ENCODE results near the gene VKORC1.

Gene VKORC1

DNA sequence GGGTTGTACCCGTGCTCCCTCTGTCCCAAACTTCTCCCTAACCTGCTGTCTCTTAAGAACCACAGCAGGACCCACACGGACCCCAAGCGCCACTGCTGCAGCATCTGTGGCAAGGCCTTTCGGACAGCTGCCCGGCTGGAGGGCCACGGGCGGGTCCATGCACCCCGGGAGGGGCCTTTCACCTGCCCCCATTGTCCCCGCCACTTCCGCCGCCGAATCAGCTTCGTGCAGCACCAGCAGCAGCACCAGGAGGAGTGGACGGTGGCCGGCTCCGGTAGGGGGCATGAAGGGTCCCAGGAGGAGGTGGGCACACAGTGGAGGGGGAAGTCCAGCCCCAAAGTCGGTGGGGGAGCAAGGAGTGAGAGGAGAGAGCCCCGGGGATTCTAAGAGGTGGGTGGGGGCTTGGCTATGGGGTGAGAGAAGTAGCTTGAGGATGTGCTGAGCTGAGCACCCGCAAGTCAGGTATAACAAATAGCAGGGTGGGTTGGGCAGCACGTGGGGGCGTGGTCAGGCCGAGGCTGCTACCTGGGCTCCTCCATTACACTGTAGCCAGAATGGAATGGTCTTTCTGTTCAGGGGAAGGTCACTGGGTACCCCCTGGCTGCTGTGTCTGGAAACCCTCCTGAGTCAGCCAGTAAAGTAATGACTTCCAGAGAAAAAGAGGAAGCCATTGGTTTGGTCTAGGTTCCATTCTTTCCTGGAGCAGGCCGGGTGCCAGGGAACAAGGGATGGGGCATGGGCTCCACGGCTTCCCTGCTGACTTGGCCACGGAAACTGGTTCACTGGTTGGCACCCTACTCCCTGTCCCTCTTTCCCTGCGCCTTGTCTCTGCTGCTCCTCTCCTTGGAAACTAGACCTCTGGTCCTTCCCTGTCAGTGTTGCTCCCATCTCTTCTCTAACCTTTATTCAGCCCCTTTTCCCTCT is 12.9 kb downstream of the VKORC1 start:
- DNase-seq = no peak

DNA sequence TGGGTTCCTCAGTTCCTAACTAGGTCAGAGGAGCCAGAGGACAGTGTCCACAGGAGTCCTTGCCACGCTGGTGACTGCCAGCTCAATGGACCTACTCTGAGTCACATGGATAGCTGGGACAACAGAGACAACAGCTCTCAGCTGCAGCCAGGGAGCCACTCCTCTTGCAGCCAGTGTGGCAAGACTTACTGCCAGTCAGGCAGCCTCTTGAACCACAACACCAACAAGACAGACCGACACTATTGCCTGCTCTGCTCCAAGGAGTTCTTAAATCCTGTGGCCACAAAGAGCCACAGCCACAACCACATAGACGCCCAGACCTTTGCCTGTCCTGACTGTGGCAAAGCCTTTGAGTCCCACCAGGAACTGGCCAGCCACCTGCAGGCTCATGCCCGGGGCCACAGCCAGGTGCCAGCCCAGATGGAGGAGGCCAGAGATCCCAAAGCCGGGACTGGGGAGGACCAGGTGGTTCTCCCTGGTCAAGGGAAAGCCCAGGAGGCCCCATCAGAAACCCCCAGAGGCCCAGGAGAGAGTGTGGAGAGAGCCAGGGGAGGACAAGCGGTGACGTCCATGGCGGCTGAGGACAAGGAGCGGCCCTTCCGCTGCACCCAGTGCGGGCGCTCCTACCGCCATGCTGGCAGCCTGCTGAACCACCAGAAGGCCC is 13.7 kb downstream of the VKORC1 start:
- DNase-seq = no peak

DNA sequence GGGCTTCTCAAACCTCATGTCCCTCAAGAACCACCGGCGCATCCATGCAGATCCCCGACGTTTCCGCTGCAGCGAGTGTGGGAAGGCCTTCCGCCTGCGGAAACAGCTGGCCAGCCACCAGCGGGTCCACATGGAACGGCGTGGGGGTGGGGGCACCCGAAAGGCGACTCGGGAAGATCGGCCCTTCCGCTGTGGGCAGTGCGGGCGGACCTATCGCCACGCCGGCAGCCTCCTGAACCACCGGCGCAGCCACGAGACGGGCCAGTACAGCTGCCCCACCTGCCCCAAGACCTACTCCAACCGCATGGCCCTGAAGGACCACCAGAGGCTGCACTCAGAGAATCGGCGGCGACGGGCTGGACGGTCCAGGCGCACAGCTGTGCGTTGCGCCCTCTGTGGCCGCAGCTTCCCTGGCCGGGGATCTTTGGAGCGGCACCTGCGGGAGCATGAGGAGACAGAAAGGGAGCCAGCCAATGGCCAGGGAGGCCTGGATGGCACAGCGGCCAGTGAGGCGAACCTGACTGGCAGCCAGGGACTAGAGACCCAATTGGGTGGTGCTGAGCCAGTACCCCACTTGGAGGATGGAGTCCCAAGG is 14.5 kb downstream of the VKORC1 start:
- DNase-seq = no peak

DNA sequence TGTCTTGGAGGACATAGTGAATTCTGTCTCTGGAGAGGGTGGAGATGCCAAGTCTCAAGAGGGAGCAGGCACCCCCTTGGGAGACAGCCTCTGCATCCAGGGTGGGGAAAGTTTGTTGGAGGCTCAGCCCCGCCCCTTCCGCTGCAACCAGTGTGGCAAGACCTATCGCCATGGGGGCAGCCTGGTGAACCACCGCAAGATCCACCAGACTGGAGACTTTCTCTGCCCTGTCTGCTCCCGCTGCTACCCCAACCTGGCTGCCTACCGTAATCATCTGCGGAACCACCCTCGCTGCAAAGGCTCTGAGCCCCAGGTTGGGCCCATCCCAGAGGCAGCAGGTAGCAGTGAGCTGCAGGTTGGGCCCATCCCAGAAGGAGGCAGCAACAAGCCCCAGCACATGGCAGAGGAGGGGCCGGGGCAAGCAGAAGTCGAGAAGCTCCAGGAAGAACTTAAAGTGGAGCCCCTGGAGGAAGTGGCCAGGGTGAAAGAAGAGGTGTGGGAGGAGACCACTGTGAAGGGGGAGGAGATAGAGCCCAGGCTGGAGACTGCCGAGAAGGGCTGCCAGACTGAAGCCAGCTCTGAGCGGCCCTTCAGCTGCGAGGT is 15.2 kb downstream of the VKORC1 start:
- DNase-seq = peak; percentile 32

DNA sequence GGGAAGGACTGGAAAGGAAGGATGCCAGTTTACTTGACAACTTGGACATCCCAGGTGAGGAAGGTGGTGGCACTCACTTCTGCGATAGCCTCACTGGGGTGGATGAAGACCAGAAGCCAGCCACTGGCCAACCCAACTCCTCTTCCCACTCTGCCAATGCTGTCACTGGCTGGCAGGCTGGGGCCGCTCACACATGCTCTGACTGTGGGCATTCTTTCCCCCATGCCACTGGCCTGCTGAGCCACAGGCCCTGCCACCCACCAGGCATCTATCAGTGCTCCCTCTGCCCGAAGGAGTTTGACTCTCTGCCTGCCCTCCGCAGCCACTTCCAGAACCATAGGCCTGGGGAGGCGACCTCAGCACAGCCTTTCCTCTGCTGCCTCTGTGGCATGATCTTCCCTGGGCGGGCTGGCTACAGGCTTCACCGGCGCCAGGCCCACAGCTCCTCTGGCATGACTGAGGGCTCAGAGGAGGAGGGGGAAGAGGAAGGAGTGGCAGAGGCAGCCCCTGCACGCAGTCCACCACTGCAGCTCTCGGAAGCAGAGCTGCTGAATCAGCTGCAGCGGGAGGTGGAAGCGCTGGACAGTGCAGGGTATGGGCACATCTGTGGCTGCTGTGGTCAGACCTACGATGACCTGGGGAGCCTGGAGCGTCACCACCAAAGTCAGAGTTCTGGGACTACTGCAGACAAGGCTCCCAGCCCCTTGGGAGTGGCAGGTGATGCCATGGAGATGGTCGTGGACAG is 15.8 kb downstream of the VKORC1 start:
- DNase-seq = no peak

DNA sequence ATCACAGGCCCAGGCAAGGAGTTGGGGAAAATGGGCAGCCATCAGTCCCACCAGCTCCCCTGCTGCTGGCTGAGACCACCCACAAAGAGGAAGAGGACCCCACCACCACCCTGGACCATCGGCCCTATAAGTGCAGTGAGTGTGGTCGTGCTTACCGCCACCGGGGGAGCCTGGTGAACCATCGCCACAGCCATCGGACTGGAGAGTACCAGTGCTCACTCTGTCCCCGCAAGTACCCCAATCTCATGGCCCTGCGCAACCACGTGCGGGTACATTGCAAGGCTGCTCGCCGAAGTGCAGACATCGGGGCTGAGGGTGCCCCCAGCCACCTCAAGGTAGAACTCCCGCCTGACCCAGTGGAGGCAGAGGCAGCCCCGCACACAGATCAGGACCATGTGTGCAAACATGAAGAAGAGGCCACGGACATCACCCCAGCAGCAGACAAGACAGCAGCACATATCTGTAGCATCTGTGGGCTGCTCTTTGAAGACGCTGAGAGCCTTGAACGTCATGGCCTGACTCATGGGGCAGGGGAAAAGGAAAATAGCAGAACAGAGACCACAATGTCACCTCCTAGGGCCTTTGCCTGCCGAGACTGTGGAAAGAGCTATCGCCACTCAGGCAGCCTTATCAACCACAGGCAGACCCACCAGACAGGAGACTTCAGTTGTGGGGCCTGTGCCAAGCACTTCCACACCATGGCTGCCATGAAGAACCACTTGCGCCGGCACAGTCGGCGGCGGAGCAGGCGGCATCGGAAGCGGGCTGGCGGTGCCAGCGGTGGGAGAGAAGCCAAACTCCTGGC is 16.8 kb downstream of the VKORC1 start:
- peak; percentile 92 for DNase-seq

DNA sequence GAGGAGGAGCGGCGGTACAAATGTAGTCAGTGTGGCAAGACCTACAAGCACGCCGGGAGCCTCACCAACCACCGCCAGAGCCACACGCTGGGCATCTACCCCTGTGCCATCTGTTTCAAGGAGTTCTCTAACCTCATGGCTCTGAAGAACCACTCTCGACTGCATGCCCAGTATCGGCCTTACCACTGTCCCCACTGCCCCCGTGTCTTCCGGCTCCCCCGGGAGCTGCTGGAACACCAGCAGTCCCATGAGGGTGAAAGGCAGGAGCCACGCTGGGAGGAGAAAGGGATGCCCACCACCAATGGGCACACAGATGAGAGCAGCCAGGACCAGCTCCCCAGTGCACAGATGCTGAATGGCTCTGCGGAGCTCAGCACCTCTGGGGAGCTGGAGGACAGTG is 17.6 kb downstream of the VKORC1 start:
- DNase-seq = no peak

DNA sequence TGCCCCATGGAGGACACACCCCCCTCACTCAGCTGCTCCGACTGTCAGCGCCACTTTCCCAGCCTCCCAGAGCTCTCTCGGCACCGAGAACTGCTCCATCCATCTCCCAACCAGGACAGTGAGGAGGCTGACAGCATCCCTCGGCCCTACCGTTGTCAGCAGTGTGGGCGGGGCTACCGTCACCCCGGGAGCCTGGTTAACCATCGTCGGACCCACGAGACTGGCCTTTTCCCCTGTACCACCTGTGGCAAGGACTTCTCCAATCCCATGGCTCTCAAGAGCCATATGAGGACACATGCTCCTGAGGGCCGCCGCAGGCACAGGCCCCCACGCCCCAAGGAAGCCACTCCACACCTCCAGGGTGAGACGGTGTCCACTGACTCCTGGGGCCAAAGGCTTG is 18.3 kb downstream of the VKORC1 start:
- no peak for DNase-seq

DNA sequence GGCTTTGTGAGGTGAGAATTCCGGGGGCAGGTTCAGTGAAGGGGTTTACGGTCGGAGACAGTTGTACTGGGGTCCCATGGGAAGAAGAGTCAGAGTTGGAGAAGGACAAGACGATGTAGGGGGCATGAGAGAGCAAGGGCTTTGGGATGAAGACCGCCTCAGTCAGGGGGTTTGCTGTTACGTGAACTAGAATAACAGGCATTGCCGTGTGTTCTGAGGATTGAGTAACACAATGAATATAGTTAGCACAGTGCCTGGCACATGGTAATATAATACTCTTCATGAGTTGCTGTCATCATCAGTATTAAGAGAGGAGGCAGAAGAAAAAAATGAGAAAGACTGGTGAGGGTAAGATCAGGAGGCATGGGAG is 19.8 kb downstream of the VKORC1 start:
- DNase-seq = no peak

DNA sequence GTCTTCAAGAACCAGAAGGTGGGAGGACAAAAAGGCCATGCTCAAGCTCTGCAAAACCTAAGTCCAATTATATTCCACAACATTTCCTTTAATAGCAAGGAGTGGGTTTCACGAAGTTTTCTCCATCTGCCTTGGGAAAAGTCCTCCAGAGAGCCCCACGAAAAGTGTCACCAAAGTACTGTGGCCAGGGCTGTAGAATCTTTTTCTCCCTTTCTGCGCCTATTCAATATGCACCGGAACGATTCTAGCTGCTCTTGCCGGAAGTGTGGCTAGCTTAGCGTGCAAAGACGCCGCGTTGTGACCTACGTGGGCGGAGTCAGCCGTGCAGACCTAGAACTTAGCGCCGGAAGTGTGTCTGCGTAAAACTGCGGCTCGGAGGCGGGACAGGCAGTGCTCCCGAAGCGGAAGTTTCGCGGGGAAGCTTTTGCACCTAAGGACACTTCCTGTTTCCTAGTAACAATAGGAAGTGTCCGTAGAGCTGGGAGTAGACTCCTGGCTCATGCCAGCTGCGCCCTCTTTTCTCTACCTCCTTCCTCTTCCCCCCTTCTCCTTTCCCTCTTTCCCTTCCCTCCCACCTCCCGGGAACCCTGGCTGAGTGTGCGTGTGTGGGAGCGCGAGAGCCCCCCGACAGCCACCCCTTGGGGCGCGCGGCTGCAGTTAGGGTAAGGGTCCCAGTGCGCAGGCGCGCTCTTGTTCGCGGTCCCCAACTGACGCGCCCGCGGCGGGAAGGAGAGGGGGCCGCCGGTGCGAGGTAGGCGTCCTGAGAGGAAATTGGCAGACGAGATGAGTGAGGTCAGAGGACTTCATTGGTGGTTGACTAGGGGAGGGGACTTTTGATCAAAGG is 20.4 kb downstream of the VKORC1 start, which contains the start of the genes ZNF646 and ZNF668:
Gene ZNF646, plus strand, starts transcription at position 453 of the 844 bp plus-strand sequence. CDS start 1,903 bp downstream, outside the sequence.
Gene ZNF668, minus strand, starts transcription at position 271 of the 844 bp plus-strand sequence. CDS start 9,781 bp downstream, outside the sequence.
- DNase-seq = peak; percentile 100

DNA sequence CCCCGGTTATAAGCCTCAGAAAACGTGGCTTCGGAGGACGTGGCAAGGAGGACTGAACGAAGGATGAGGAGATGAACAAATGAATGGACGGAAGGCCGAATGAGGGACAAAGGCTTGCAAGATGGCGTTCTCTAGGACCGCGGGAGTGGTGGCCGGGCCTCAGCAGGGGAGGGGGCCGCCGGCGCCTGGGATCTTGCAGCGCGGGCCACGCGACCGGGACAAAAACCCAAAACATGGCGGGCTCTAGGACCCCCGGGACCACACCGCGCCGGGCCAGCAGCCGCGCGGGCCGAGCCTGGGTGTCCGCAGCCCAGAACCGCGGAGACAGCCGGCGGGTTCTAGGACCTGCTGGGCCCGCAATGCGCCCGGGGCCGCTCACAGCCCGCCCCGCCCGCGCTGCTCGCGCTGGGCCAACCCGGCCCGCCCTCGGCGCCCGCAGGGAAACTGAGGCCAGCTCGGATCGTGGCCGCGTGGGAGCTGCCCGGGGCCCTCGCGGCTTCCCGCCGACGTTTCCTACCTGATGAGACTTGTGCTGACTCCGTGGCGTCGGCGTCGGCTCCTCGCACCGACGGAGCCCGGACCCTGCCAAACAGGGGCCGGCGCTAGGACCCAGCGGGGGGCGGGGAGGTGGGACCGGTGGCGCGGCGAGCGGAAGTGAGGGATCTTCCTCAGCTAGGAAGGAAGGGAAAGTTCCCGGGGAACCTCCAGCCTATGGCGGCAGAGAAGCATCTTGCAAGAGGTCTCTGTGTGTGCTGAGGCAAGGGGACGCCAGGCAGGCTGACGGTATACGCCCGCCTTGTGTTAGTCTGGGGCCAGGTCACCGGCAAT is 21.2 kb downstream of the VKORC1 start:
- DNase-seq = peak; percentile 96

DNA sequence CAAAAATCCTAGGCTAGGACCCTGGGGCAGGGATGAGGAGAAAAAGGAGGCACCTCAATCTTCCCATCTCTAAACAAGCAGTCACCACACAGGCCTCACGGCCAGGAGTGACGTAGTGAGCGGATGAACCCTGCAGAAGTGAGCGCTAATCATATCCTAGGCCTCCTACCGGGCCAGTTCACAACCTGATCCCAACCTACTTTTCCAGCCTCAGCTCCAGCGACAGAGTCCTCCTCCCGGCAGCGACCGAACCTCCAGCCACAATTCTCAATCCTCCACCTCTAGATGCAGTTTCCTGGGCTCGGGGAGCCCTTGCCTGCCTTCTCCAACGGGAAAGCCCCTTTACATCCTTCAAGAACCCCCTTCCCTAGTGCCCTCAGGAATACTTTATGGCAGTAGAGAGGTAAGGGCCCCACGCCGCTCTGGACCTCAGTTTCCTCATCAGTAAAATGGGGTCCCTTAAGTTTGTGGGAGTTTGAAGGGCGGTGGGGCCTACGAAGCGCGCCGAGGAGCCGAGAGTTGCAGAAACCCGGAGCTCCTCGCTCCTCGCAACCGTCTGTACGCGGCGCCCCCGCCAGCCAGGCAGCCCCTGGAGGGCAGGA is 22.0 kb downstream of the VKORC1 start:
- peak; percentile 62 for DNase-seq

DNA sequence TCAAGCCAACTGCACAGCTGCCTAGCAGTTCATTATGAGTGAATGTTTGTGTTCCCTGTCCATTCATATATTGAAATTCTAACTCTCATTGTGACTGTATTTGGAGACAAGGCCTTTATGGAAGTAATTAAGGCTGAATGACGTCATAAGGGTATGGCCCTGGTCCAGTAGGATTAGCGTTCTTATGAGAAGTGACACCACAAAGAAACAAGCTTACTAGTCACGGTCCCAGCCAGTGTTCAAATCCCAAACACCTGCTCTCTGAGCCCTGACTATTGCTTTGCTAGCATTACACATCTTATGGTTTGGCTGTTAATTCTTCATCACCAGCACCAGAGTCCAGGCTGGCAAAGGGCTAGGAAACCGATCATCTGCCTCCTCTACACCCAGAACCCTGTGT is 22.7 kb downstream of the VKORC1 start:
- no peak for DNase-seq

DNA sequence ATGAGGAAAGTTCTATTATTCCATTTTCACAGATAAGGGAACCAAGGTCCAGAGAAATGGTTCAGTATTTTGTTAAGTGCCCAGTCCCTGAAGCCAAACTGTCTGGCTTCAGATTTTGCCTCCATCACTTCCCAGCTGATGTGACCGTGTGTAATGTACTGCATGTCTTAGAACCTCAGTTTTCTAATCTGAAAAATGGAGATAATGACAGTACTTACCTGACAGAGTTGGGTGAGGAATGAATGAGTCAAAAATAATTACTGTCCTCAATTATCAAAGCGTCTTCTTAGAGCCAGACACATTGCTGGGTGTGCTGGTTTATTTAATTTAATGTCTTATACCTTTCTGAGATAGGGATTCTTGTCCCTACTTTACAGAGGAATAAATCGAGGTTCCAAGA is 27.3 kb downstream of the VKORC1 start:
- no peak for DNase-seq

DNA sequence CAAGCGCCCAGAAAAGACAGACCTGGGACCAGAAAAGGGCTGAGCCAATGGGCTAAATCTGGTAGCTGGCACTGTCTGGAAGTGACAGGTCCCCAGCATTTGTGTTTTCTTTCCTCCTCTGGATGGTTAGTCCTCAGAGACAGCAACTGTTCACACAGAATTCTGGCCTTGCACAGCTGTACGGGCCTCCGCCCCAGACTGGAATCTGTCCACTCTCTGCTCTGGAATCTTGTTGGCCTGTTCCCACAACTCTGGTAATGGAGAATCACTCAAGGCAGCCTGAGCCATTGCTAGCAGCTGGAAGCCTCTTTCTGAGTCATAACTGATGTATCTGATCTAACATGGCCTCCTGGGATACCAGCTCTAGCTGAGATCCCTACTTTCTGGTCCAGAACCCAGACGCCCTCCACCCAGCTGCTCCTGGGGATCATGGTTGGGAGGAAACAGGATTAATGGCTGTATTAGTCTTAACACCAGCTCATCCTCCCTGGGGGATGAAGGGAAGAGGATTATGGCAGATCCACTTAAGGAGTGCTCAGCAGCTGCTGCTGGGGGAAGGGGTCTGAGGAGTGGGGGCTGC is 29.6 kb downstream of the VKORC1 start:
- no peak for DNase-seq

DNA sequence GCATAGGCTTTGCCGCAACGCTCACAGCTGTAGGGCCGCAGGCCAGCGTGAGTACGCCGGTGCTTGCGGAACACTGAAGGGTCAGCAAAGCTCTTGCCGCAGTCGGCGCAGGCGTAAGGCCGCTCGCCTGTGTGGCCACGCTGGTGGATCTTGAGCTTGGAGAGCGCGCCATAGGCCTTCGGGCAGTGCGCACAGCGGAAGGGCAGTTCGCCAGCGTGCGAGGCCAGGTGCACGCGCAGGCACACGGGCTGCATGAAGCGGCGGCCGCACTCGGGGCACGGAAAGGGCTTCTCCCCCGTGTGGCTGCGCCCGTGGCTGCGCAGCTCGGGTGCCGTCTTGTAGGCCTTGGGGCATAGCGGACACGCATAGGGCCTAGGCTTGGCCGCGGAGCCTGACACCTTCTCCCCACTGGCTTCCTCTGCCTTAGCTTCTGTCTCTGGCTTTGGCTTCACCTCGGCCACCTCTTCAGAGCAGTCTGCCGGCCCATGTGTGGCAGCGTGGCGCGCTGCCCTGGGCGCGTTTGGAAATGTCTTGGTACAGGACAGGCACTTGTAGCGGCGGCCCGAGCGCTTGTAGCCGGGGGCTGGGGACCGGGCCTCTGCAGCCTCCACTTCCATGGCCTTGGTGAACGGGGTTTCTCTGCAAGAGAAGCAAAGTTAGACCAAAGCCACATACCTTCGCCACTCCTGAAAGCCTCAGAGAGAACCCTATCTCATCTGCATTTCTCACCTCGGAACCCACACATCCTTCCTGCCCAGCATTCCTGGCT is 30.6 kb downstream of the VKORC1 start:
- DNase-seq = no peak

DNA sequence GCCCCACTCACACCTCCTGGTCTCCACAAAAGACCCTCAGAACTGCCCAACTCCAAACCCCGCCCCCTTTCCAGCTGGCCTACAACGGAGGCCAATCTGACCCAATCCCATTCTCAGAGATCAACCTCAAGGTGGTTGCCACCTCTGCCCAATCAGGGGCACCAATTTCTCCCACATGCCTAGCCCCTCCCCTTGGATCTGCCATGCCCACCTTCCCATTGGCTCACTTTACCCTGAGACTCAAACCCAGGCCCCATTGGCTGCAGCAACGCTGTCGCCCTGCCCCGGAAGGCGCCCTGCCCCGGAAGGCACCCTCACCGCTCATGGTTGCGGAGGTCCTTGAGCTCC is 31.1 kb downstream of the VKORC1 start:
- DNase-seq = no peak

DNA sequence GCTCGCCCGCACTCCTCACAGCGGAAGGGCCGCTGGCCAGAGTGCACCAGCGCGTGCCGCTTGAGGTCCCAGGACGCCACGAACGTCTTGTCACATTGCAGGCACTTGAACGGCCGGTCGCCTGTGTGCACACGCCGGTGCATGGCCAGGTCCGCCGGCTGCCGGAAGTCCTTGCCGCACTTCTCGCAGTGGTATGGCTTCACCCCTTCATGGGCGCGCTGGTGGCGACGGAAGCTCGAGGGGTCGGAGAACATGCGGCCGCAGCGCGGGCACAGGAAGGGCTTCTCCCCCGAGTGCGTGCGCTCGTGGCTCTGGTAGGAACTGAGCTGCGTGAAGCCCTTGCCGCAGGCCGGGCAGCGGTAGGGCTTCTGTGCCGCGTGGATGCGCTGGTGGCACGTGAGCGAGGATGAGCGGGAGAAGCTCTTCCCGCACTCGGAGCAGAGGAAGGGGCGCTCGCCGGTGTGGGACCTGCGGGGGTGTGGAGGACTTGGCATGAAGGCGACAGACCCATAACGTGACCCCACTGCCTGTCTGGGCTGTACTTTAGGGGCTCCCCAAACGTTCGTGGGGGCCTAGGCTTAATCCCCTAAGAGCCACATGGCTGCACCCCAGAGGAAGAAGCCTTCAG is 32.7 kb downstream of the VKORC1 start:
- no peak for DNase-seq
